HG03575 (cell line): ENCODE results near the gene IL1RAPL1.

Experiments
- ATAC-seq: cut with Tn5 transposase; IDR thresholded peaks from one replicate; pipeline ENCODE4 v1.9.1; 2021; ENCODE audit not compliant: unreplicated experiment, insufficient number of reproducible peaks, low FRiP score; ENCODE audit errors: extremely low read depth

Gene IL1RAPL1

GRCh38 chrX:28613558-28613957 is 26.3 kb downstream of the IL1RAPL1 start:
- no peak for ATAC-seq

DNA sequence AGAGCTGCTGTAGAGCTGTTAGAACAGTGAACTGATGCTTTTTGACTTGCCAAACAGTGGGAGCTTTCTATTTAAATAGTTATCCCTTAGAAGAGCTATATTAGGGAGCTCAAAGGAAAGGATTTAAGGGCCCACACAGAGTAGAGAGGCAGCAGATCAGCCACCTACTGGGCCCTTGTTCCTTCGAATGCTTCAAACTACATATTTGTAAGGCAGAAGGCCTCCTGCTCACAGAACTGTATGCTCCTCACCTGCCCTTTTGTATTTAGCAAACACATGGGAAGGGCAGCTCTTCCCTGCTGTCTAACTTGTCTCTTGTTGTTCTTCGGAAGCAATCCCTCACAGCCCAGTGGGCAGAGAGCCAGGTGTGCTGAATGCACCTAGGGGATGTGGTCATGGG is 38.0 kb downstream of the IL1RAPL1 start:
- ATAC-seq = no peak

DNA sequence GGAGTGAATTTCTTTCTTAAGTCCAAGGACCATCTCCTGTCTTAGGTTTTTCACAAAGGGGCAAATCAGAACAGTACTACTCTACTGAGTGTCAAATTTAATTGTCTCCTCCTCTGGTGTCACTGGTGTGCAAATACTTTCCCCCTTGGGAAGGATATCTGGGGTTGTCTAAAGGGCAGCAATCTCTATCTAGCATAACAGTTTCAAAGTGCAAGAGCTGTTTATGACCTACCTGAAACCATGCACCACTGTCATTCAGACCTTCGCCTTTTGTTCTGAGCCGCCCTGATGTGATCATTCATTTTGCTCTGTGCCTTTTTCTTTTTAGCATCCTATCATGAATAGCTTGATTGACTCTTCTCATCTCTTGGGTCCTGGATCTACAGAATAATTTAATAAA is 39.3 kb downstream of the IL1RAPL1 start:
- no peak for ATAC-seq

GRCh38 chrX:28628120-28628519 is 40.9 kb downstream of the IL1RAPL1 start:
- ATAC-seq = no peak

GRCh38 chrX:28638775-28639174 is 51.5 kb downstream of the IL1RAPL1 start:
- ATAC-seq = no peak

- ATAC-seq = no peak
Measured at GRCh38 chrX:28639451-28639850, 52.2 kb downstream of the IL1RAPL1 start.

DNA sequence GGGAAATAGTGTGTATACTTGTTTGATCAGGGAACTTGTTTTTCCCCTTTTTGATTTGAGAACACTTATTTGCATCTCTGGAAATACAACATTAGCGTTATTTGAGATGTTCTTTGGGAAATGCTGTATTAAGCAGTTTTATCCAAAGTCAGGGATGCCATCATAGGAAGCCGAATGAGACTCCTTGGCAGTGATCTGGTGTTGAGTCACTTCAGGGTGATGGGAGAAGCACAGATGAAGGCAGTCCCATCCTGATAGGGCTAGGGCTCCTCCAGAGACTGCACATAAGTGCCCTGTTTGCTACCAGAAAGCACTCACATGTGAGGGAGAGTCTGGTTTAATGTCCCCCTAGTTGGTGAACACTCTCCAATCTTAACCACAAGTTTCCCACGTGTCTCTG is 62.3 kb downstream of the IL1RAPL1 start:
- no peak for ATAC-seq

- ATAC-seq = no peak
Measured at GRCh38 chrX:28651186-28651585, 63.9 kb downstream of the IL1RAPL1 start.

DNA sequence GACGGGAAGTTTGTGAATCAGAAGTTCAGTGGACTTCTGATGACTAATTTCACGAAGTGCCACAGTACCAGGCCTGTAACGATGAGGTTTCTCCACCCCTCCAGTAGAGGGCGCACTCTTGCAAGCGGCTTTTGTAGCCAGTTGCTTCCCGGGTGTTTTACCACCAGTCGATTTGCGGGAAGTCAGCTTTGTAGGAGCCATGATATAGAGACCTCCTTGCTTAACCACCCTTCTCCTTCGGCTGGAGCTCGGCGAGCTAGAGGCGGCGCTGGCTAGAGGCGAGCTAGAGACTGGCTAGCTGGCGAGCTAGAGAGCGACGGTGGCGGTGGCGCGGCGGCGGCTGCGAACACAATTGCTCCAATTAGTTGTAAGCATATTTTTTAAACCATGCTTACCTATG is 72.0 kb downstream of the IL1RAPL1 start:
- no peak for ATAC-seq

- ATAC-seq = no peak
Measured at GRCh38 chrX:28665778-28666177, 78.5 kb downstream of the IL1RAPL1 start.

DNA sequence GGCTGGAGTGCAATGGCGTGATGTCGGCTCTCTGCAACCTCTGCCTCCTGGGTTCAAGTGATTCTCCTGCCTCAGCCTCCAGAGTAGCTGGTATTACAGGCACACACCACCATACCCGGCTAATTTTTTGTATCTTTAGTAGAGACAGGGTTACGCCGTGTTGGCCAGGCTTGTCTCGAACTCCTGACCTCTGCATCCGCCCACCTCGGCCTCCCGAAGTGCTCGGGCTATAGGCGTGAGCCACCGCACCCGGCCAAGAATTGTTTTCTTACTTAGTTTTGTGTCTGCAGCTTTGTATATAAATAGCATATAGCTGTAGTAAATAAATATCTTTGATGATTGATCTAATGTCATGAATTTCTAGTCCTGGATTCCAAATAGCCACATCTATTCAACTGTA is 81.1 kb downstream of the IL1RAPL1 start:
- no peak for ATAC-seq

- ATAC-seq = no peak
Measured at GRCh38 chrX:28668957-28669356, 81.7 kb downstream of the IL1RAPL1 start.

GRCh38 chrX:28670074-28670473 is 82.8 kb downstream of the IL1RAPL1 start:
- ATAC-seq = no peak

- no peak for ATAC-seq
Measured at GRCh38 chrX:28675173-28675572, 87.9 kb downstream of the IL1RAPL1 start.

- no peak for ATAC-seq
Measured at GRCh38 chrX:28693101-28693500, 105.9 kb downstream of the IL1RAPL1 start.

- no peak for ATAC-seq
Measured at GRCh38 chrX:28697732-28698131, 110.5 kb downstream of the IL1RAPL1 start.

DNA sequence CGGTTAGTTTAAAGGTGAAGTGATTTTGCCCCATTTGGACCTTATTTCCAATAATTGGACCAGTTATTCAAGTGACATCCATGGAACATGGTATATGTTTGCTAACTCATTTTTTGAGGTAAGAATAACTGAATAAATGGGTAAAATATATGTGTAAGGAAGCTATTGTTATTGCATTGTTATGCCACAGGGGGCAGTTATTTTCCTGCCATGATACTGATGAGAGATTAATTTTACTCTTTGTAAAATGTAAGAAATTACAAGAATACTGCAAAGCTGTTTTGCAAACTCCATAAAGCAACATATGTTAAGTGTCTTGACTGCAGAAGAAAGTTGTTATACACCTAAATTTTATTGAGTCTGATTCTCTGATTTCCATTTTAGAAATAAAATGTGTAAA is 114.0 kb downstream of the IL1RAPL1 start:
- ATAC-seq = no peak

DNA sequence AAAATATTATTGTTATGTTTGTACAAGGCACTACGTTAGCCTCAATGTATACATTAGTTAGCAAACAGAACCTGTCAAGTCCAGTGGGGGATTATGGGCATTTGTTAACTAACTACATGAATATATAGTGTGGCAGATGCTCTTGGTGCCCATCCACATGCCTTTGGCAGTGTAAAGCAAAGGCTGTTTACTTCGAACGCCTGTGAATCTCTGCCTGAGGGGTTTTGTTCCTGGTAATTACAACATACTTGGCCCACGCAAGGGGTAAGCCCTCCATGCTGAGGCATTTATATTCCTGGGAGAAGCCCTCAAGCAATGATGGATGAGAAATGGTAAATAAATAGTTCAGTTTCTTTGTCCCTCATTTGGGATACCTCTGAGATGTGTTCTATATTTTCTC is 119.7 kb downstream of the IL1RAPL1 start:
- ATAC-seq = no peak

GRCh38 chrX:28709421-28709820 is 122.2 kb downstream of the IL1RAPL1 start:
- no peak for ATAC-seq

- ATAC-seq = no peak
Measured at GRCh38 chrX:28717864-28718263, 130.6 kb downstream of the IL1RAPL1 start.

- no peak for ATAC-seq
Measured at GRCh38 chrX:28718450-28718849, 131.2 kb downstream of the IL1RAPL1 start.

DNA sequence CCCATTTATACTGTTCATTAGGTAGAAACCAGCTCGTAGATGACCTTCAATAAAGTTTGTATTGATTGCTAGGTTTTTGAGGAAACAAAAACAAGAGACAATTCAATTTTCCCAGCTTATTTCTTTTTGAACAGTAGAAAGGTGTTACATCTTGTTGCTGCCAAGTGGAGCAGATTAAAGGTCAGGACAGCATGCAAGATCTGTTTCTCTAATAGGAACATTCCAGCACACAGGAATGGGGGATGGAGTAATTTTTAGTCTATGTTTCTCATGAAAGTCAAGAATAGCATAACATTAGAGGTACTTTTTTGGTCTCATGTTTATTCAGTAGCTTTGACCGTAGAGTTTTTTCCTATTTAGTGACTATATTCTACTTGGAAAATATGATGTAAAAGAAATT is 132.4 kb downstream of the IL1RAPL1 start:
- ATAC-seq = no peak
